Measurements from ENCODE around the gene CTNNA3.
"Not testable (repeated sequence)": the region's sequence is repeated elsewhere in the genome, so short reads cannot be mapped to it uniquely, and the experiment has no call there.

CTNNA3 gene

DNA sequence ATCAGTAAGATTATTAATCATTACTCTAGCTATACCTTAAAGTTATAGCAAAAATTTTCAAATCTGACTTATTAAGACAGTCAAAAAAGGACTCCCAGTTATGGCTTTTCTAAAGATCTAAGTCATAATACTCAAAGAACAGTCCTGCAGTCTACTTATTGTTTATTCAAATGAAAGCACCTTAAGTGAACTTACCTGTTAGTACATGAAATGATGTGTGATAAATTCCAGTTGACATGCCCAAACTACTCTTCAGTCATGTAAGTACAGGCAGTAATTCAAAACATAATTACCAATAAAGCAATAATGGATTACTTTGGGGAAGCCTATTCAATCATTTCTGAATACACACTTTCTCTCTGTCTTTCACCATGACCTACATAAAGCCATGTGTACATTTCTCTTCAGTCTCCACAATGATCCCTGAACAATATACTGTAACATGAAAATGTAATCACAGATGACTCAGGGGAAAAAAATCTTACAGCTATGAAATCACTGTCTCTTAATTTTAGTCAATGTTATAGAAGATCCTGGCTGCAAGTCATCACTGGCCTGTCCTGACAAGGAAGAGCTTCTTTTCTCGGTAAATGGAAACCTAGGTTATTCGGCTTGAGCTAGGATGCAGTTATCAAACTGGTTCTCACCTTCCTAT is 1190.9 kb downstream of the CTNNA3 start:
- no peak for DNase-seq

DNA sequence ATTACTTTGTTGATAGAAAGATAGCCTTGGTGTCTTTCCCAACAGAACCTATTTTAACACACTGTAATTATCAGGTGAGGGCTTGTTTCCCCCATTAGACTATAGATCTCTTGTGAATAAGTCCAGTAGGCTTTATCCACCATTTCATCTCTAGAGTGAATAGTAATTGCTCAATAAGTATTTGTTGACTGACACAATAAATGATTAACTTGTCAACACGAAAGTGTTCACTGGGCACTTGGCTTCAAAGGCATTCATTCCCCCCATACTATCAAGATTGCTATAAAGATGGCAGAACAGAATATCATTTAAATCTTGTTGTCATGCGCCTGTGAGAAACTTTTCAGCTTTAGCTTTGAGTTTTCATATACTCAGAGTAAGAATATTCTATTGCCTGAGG is 1194.6 kb downstream of the CTNNA3 start:
- DNase-seq, result no peak

DNA sequence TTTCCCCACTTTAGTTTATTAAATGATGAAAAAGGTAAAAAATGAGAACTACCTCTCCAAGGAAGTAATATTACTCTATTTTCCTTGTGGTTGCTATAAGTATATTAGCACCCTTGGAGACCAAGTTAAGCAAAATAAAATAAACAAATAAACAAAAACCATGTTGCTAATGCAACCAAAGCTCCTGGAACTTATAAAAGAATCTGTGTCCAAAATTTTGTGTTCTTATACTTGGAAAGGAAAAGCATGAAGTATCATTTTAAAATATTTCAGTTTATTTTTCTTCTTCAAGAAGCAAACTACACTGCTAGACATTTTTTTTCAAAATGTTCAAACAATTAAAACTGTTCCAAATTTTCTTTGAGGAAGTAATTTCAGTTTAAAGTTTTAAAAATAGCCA is 1212.0 kb downstream of the CTNNA3 start:
- DNase-seq, result no peak

DNA sequence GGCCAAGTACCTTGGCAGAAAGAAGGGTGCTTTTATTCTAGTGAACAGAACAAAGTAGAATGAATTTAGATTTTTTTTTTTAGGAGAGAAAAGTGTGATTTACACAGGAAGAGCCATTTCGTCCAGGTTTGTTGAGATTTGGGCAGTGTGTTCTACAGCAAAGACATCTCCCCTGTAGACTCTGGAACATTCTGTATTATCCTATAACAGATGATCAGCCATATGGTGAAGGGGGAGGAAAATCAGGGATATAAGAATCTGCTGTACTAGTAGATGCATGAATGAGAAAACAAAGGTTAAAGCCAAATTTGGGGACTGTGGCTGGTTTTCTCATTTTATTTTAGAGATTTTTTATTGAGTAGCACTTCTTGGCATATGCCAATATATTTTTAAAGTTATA is 1223.8 kb downstream of the CTNNA3 start:
- no peak for DNase-seq

DNA sequence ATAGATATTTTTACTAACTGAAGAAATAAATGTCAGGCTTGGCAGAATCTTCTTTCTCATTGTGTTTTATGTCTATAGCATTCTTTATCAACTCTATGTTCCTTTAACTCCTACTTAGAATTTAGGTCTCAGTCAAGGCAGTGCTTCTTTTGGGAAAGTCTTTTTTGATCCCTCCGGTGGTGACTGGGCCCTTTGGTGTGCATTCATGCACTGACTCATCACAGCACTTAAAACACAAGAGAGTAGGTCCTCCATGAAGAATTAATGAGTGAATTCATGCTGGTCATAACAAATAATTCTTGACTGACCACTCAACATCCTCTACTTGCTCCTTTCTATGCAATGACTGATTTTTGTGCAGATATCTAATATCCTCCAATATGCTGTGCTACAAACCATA is 1229.0 kb downstream of the CTNNA3 start:
- no peak for DNase-seq

DNA sequence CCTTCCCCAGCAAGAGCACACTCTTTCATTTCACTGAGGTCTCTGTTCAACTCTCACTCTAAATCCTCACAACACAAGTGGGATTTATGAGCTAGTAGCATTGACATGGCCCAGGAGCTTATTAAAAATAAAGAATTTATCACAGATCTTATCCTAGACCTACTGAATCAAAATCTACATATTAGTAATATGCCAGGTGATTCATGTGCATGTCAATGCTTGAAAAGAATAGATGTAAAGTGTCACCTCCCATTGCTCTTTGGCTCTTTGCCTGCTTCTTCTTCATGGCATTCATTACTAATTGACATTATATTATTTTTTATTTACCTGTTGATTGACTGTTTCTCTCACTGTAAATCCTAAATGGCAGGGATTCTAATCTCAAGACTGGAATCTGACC is 1229.4 kb downstream of the CTNNA3 start:
- no peak for DNase-seq

DNA sequence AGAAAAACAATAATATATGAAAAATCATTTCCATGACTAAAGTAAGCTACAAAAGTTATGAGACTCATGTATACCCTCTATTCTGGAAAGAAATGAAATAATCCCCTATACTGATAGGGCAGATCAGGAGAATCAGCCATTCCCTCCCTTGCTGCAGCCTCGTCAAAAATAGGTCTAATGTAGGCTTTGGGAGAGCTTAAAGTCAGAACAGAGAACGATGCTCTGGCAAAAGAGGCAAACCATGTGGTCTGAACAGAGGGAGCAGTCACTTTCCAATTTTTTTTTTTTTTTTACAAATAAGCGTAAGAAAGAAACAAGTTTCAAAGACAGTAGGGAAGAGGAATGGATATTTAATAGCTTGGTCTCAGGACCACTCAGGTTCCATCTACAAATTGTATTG is 1232.4 kb downstream of the CTNNA3 start:
- DNase-seq, result no peak

DNA sequence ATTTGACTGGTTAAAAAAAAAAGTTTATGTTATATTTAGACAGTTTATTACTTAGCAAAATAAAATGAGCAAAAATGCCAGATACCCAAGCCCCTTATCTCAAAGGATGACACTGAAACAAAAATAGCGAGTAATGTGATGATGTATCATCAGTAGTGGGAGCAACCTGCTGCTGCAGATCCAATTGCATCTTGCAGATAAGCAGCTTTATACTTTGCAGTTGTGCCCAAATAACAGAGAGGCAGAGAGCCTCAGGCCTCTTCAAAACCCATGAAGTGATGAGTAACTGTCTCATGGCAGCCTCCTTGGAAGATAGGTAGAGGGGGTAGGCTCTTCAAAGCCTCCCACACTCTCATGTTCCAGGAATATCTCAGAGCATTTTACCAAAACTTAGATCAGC is 1238.4 kb downstream of the CTNNA3 start:
- DNase-seq, result no peak

DNA sequence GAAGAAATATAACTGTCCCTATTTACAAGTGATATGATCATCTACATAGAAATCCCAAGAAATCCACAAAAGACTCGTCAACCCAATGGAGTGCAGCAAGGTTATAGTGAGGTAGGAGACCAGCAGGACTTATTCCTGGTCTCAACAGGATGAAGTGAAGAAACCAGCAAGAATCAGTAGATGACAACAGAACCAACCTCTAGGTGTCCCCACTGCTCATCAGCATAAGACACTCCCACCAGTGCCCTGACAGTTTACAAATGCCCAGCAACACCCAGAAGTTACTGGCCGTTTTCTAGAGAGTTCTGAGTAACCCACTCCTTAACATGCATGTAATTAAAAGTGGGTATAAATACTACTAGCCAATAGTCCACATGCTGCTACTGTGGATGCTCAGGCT is 1240.7 kb downstream of the CTNNA3 start:
- DNase-seq, result no peak

DNA sequence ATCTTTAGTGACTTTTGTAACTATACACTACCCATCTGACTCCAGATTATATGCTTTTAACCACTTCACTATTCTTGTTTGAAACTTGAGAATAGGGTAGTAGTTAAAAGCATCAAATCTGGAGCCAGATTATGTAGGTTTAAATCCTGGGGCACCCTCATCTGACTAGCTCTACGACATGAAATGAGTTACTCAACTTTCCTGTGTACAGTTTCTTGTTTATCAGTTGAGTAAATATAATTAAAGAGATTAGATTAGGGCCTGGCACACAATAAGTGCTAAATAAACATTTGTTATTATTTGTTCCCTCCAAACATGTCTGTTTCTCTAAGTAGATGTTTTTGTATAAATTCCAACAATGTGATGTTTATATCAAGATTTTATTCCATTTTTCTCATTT is 1255.4 kb downstream of the CTNNA3 start:
- no peak for DNase-seq

DNA sequence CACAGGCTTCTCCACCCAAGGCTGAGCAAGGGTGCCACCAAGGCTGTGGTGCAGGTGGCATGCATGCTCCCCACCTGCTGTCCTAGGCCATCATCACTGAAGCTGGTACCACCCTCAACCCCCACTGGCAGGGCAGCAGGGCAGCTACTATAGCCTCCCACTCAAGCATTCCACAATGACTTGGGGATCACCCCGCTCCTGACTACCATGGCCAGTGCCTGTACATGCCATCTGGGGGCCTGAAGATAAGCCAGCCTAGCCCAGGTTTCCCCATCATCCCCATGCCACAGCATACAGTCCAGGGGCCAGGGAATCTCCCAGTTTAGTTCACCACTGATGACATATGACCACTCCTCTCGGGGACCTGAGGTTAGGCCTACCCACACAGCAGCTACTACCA is 1281.1 kb downstream of the CTNNA3 start:
- no peak for DNase-seq

DNA sequence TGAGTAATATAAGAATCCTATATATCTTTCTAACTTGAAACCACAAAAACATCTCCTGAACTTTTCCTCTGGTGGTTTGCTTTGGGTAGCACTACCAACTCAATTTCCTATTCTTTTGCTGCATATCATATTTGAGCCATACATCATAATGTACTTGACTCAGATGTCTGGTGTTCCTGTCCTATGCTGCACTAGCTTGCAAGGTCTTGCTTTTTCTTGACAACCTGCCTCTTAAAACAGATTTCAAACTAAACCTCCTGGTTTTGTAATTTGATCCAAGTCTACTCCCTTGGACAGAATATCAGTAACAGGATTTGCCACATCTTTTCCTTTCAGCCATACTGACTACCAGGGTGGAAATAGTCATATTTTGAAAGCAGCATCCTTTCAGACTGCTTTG is 1290.4 kb downstream of the CTNNA3 start:
- DNase-seq, result no peak

DNA sequence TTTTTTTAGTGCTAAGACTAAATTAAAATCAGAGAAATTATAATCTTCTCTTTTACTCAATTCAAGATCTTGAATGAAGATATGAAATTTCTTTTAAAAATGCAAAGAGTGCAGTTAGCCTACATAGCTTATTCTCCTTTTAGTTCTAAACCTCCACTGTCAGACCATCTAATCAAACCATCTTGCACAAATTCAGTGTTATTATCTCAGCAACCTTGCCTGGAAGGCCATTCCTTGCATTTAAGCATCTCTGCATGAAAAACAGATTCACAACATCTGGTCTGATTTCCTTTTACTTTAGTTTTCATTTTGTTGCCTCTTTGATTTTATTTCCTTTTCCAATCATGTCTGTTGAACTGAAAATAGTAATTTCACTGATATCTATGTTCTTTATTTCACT is 1297.3 kb downstream of the CTNNA3 start:
- no peak for DNase-seq

DNA sequence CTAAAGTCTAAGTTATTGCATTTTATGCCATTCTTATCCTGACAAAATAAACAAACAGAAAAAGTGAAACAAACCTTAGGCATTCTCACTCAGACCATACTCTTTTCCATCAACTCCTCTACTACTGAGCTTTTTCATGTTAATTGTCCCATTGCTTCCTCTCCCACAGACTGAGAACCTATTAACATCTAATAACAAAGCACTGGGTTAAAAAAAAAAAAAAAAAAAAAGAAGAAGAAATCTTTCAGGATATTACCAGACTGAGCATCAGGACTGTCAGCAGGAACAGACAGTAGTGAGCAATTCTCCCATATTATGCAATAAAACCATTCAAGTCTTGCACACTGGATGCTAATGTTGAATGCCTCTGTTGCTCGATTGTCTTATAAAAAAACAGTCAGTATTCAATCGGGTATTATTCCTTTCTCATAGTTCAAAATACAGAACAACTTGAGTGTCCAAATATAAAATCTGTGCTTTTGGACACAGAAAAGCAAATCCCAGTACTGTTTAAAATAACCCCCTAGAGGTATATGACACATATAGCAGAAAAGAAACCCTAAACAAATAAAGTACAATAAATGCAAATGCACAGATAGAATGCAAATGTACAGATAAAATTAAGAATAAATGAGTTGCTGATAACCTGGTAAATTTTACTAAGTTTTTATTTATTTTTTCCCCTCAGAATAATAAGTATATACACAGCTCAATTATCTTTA is 1301.5 kb downstream of the CTNNA3 start:
- DNase-seq, result no peak

DNA sequence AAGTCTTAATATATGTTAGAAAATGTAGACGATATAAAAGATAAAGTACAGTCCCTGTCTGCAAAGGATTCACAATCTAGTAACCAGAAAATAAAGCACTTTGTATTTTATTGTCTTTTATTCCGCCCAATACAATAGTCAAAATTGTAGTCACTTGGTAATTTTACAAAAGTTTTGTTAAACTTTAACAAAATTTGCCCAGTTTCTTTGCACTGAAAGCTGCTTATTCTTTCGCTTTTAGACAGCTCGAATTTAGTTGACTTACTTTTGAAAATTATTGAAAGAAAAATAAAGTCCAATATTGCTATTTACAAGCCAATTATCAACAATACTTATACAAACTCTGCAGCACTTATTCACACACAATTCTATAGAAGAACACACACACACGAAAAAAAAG is 1305.1 kb downstream of the CTNNA3 start:
- DNase-seq, result no peak

DNA sequence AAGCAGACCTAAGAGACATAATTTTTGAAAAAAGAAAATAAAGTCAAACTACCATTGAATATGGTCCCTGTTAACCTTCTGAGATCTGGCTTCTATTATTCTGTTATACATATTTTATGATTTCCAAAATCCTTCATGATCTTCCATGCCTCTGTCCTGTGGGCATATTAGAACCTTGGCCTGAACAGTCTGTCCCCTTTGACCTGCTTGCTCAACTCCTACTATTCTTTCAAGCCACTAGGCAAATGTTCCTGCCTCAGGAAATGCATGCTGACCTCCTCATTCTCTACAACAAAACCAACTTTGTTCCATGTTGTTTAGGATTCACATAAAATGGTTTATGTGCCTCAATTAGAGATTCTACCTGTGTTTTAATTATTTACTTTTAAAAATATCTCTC is 1315.0 kb downstream of the CTNNA3 start:
- DNase-seq, result no peak

DNA sequence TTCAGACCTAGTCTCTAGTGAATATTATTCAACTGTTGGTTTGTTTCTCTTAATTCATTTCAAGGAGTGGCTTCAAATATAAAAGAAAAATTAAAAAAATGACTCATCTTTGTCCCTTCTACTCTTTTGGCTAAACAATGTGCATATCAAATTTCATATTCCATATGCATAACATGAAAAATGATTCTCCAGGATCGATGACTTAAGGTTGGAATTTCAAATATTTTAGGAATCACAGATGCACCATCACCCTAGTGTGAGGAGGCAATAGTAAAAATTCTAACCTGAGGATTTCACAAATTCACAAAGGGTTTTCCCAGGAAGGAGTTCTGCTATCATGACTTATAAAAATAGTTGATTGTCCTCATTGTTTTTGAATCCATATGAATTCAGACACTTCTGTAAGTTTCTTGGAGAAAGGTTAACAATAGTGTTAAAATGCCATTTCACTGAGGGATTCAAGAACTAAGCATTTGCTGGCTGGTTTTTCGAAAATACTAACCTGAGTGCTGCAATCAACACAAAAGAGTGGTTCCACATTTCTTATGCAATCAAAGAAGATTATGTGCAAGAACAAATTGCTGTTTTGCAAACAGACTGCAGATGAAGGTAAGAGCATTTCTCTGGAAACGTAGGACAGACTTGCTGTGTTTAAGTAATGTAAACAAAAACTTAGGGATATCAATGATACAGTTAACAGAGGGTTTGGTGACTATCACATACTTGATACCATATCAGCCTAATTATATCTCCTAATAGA is 1317.7 kb downstream of the CTNNA3 start:
- no peak for DNase-seq

DNA sequence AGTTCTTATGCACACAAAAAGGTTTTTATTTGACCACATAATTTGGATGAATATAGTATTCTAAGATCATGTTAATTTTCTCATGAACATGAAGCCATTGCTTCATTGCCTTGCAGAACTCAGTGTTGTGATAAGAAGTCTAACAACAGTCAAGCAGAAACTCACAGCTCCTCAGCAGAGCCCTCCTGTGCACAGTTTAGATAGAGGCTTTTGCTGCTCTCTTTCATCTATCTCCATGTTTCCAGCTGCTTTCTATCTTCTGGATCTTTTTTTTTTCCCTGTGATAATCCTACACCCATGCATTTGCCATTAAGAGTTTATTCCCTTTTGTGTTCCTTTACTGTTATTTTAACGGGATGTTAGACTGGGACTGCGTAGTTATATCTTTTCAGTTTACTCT is 1327.8 kb downstream of the CTNNA3 start:
- DNase-seq, result no peak

DNA sequence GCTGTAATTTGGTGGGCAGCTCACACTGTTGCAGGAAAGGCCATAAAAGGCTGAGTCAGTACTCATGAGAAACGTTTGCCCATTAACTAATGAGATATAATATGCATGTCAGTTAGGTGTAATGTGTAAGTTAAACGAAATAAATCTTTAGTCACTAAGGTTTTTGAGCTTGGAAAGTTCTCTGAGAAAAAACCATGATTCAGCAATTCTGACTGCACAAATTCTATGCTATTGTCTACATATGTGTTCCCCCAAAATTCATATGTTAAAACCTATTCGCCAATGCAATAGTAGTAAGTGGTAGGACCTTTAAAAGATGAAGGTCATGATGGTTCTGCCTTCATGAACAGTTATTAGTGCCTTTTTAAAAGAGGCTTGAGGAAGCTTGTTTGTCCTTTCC is 1329.8 kb downstream of the CTNNA3 start:
- DNase-seq, result no peak

DNA sequence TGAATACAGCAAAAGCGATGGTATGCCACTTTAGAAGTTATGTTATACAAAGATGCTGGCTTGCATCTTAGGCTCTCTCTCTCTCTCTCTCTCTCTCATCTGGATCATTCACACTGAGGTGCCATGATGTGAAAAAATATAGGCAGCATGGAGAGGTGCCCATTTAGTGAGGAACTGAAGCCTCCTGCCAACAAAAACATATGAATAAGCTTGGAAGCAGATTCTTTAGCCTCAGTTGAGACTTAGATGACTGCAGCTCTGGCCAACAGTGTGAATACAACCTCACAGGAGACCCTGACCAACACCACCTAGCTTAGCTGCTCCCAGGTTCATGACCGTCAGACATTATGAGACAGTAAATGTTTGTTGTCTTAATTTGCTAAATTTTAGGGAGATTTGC is 1330.3 kb downstream of the CTNNA3 start:
- no peak for DNase-seq

DNA sequence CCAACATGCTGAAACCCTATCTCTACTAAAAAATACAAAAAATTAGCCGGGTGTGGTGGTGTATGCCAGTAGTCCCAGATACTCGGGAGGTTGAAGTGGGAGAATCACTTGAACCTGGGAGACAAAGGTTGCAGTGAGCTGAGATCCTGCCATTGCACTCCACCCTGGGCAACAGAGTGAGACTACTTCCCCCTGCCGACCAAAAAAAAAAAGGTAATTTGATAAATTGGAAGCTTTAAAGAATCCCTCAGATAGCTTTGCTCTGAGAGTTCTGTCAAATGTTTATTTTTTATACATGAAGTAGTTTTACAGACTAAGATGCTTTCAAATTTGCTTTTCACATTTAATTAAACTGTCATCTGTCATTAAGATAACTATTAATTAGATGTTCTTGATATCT is 1333.5 kb downstream of the CTNNA3 start:
- no peak for DNase-seq

DNA sequence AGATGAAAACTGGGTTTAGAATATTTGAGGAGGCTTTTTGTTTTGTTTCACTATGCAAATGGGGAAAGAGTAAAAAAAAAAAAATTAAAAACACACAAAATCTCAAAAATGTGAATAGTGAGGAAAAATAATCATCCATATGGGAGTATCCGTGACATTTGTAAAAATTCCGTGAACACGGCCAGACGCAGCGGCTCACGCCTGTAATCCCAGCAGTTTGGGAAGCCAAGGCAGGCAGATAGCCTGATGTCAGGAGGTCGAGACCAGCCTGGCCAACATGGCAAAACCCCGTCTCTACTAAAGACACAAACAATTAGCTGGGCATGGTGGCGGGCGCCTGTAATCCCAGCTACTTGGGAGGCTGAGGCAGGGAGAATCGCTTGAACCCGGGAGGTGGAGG is 1342.2 kb downstream of the CTNNA3 start:
- DNase-seq, result not testable (repeated sequence)

DNA sequence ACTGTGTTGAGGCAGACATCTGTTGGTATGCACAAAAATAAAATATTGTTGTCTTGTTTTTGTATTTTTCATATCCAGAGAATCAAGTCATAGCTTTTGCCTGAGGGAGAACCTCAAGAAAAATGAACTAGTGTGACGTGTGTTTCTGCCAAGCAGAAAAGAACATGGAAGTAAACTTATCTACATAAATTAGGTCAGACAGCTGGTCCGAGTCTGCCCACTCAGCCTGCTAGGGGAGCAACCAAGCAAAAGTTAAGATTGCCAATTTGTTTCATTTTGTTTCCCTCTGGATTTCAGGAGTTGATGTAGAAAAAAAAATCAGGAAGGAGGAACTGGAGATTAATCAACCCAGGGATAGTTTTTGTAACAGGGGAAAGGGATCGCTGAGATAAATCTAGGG is 1342.6 kb downstream of the CTNNA3 start:
- DNase-seq, result no peak

Data from T1000 (cell line).